ENCODE results near the gene DBNDD2. TPM values are rescaled to one million over a fixed set of nuclear protein-coding genes. Genes with fewer than 3 reads are reported as not detected.

Gene DBNDD2
- total RNA-seq, 4 donors from 2014 or later: 12.1 to 47.4 (median 20.9) TPM

- Histone ChIP-seq H3K36me3 (no peaks in the 10 kb centered on the region), H3K27me3 (no peaks in the 10 kb centered on the region), H3K4me1 (peaks cover 4 to 5% of the 10 kb centered on the region in 2 donors), H3K27ac (no peak overlapping the region), H3K9me3 (no peaks in the 10 kb centered on the region), H3K4me3 (replicated peaks in 1 of 3) (no peak overlapping the region)
- TF ChIP-seq, protein P1, sequence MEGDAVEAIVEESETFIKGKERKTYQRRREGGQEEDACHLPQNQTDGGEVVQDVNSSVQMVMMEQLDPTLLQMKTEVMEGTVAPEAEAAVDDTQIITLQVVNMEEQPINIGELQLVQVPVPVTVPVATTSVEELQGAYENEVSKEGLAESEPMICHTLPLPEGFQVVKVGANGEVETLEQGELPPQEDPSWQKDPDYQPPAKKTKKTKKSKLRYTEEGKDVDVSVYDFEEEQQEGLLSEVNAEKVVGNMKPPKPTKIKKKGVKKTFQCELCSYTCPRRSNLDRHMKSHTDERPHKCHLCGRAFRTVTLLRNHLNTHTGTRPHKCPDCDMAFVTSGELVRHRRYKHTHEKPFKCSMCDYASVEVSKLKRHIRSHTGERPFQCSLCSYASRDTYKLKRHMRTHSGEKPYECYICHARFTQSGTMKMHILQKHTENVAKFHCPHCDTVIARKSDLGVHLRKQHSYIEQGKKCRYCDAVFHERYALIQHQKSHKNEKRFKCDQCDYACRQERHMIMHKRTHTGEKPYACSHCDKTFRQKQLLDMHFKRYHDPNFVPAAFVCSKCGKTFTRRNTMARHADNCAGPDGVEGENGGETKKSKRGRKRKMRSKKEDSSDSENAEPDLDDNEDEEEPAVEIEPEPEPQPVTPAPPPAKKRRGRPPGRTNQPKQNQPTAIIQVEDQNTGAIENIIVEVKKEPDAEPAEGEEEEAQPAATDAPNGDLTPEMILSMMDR (IDR thresholded peaks at IDR 0.05): peak in 2 of 6 experiments; percentile 19 to 22
- no peak for TF ChIP-seq POLR2A (IDR thresholded peaks at IDR 0.05)
- DNase-seq: no peak
- intact Hi-C loops (cut with DNase I): no loop called here
- 71 to 73% methylated on average over 7 of the region's 7 CpGs for WGBS, 2 donors
These were observed 37.9 kb downstream of the DBNDD2 start for GRCh38 chr20:45445805-45446562.

- DNase-seq: no peak
- TF ChIP-seq, protein P1 (IDR thresholded peaks at IDR 0.05): no peak
- no peak for TF ChIP-seq POLR2A (IDR thresholded peaks at IDR 0.05)
- no peaks in the 10 kb centered on the region for H3K9me3 ChIP-seq
- no peaks in the 10 kb centered on the region for H3K4me1 ChIP-seq
- H3K4me3 ChIP-seq (replicated peaks in 1 of 3): no peak overlapping the region
- no peak overlapping the region for H3K27ac ChIP-seq
- no peaks in the 10 kb centered on the region for H3K36me3 ChIP-seq
- no peaks in the 10 kb centered on the region for H3K27me3 ChIP-seq
- intact Hi-C loops (cut with DNase I): no loop called here
- 59 to 61% methylated on average over 6 of the region's 6 CpGs for WGBS, 2 donors
These were observed 40.2 kb downstream of the DBNDD2 start for GRCh38 chr20:45448270-45448669.

DNA sequence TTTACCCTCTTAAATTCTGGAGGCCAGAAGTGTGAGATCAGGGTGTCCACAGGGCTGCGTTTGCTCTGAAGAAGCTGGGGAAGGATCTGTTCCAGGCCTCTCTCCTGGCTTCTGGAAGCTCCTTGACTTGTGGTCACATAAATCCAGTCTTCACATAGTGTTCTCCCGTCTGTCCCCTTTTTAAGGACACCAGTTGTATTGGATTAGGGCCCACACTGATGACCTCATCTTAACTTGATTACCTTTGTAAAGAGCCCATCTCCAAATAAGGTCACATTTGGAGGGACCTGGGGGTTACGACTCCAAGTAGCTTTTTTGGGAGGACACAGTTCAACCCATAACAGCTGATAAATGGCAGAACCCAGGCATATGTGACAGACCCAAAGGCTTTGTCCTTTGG is 41.4 kb downstream of the DBNDD2 start:
- H3K4me3 ChIP-seq (replicated peaks in 1 of 3): no peak overlapping the region

GRCh38 chr20:45450097-45450818 is 42.2 kb downstream of the DBNDD2 start:
- no peaks in the 10 kb centered on the region for H3K36me3 ChIP-seq
- H3K27ac ChIP-seq: no peak overlapping the region
- DNase-seq: no peak
- no peaks in the 10 kb centered on the region for H3K27me3 ChIP-seq
- no peaks in the 10 kb centered on the region for H3K9me3 ChIP-seq
- H3K4me1 ChIP-seq: no peaks in the 10 kb centered on the region
- intact Hi-C loops (cut with DNase I): no loop called here
- 51 to 52% methylated on average over 5 of the region's 5 CpGs for WGBS, 2 donors
- H3K4me3 ChIP-seq (replicated peaks in 1 of 3): no peak overlapping the region
- TF ChIP-seq, protein P1 (IDR thresholded peaks at IDR 0.05): peak; percentile 17 to 57 (median 30)
- TF ChIP-seq POLR2A (IDR thresholded peaks at IDR 0.05): no peak

More for the DNA sequence above, 41.4 kb downstream of the DBNDD2 start:
- no peaks in the 10 kb centered on the region for H3K9me3 ChIP-seq
- no peak overlapping the region for H3K27ac ChIP-seq
- intact Hi-C loops (cut with DNase I): no loop called here
- TF ChIP-seq, protein P1 (IDR thresholded peaks at IDR 0.05): no peak
- TF ChIP-seq POLR2A (IDR thresholded peaks at IDR 0.05): no peak
- H3K36me3 ChIP-seq: no peaks in the 10 kb centered on the region
- no peaks in the 10 kb centered on the region for H3K4me1 ChIP-seq
- no peaks in the 10 kb centered on the region for H3K27me3 ChIP-seq
- DNase-seq: no peak
- 85 to 90% methylated on average over 3 of the region's 3 CpGs for WGBS, 2 donors

GRCh38 chr20:45452238-45452637 is 44.1 kb downstream of the DBNDD2 start:
- TF ChIP-seq POLR2A (IDR thresholded peaks at IDR 0.05): no peak
- TF ChIP-seq, protein P1 (IDR thresholded peaks at IDR 0.05): no peak
- WGBS, 2 donors: 66 to 68% methylated on average over 4 of the region's 4 CpGs
- Histone ChIP-seq H3K4me1 (no peaks in the 10 kb centered on the region), H3K9me3 (no peaks in the 10 kb centered on the region), H3K27me3 (no peaks in the 10 kb centered on the region), H3K36me3 (no peaks in the 10 kb centered on the region), H3K27ac (no peak overlapping the region), H3K4me3 (replicated peaks in 1 of 3) (no peak overlapping the region)
- intact Hi-C loops (cut with DNase I): no loop called here
- DNase-seq: no peak

Data from thyroid gland (tissue), 4 donors.